Transverse colon (tissue), 4 donors: Measurements from ENCODE around the gene KMT2E. TPM values are rescaled to one million over a fixed set of nuclear protein-coding genes. Genes with fewer than 3 reads are reported as not detected.
"Not testable (repeated sequence)": the region's sequence is repeated elsewhere in the genome, so short reads cannot be mapped to it uniquely, and the experiment has no call there.

Experiments
- DNase-seq: peaks from one replicate; pipeline ENCODE4 v3.0.0-alpha.2; 2019
- H3K27ac ChIP-seq, 4 donors: fragments of 200-600 bp; sonication (generic); 2 replicates each; pipeline ENCODE4 v1.5.1; 2016 to 2018; ENCODE audit warnings: inconsistent platforms in 4 of 4
- H3K27me3 ChIP-seq: fragments of 200-600 bp; sonication (generic); 2 replicates; pipeline ENCODE4 v1.5.1; 2017; ENCODE audit warnings: inconsistent platforms
- H3K36me3 ChIP-seq, 4 donors: fragments of 200-600 bp; sonication (generic); 2 replicates each; pipeline ENCODE4 v1.5.1; 2017 to 2019; ENCODE audit warnings: inconsistent platforms in 4 of 4
- H3K4me1 ChIP-seq, 4 donors: fragments of 200-600 bp; sonication (generic); 2 replicates each; pipeline ENCODE4 v1.5.1; 2017 to 2020; ENCODE audit warnings: inconsistent platforms in 4 of 4
- H3K4me3 ChIP-seq, 4 donors: fragments of 200-600 bp; sonication (generic); 1 replicate in 1 of 4; 2 replicates in 3 of 4; pipeline versions ENCODE4 v1.5.1 to v1.6.1; 2017 to 2019; ENCODE audit warnings: inconsistent platforms in 4 of 4
- H3K9me3 ChIP-seq, 2 donors: fragments of 200-600 bp; sonication (generic); 2 replicates each; pipeline ENCODE4 v1.5.1; 2017 to 2019; ENCODE audit warnings: inconsistent platforms in 2 of 2
- CTCF ChIP-seq, 5 experiments: fragments of 200-600 bp in 3 of 5; fragments of 450-650 bp in 2 of 5; sonication (generic) in 3 of 5; IDR thresholded peaks; 1 replicate in 2 of 5; 2 replicates in 3 of 5; pipeline ENCODE4 v1.5.1; 2016 to 2017; ENCODE audit warnings: antibody characterized with exemption in 5 of 5, inconsistent platforms in 3 of 5, mild to moderate bottlenecking in 2 of 5, moderate library complexity in 1 of 5
- EP300 ChIP-seq: sonication (generic); formaldehyde crosslinking; IDR thresholded peaks from one replicate; pipeline ENCODE4 v1.6.1; 2017; ENCODE audit warnings: antibody characterized with exemption, low read depth
- POLR2A ChIP-seq: fragments of 450-650 bp; IDR thresholded peaks from one replicate; pipeline ENCODE4 v1.6.1; 2016; ENCODE audit warnings: antibody characterized with exemption, mild to moderate bottlenecking, moderate library complexity
- POLR2AphosphoS5 ChIP-seq, 3 donors: sonication (generic); formaldehyde crosslinking; IDR thresholded peaks; one replicate each; pipeline ENCODE4 v1.6.1; 2016; ENCODE audit warnings: antibody characterized with exemption in 3 of 3
- WGBS, 2 donors: methylation state at CpG; one replicate each; pipeline ENCODE4 v1.1.5; 2018; ENCODE audit warnings: low coverage in 1 of 2; 5-methylcytosine and 5-hydroxymethylcytosine counted together
- in situ Hi-C, 4 donors: fragments of 200-750 bp; cut with MboI; loops; one replicate each; pipeline versions ENCODE4 v1.15.0 to v1.15.1; 2017; ENCODE audit warnings: low sequenced_read_pairs in 3 of 4, low pct_ligation_motif_present in 1 of 4, low pct_unique_long_range_greater_than_20kb in 1 of 4
- intact Hi-C: fragments of 100-400 bp; cut with DNase I; formaldehyde crosslinking; loops from one replicate; pipeline ENCODE4 v1.15.1; 2023; ENCODE audit warnings: low total_unique reads
- total RNA-seq, 4 donors: library from RNA; depleted of rRNA; stranded (reverse); fragments of >200 nt; gene quantifications; one replicate each; pipeline ENCODE4 v1.1.0, GENCODE V29; 2016

The KMT2E gene
- total RNA-seq, 4 donors from 2014 or later: 86.8 to 362 (median 178) TPM

GRCh38 chr7:105001652-105002184 is 12.3 kb upstream of the KMT2E start:
- TF ChIP-seq POLR2AphosphoS5 (IDR thresholded peaks at IDR 0.05) (no peak), CTCF (IDR thresholded peaks at IDR 0.05) (no peak), EP300 (no peak), POLR2A (no peak)
- Histone ChIP-seq H3K27me3 (no peaks in the 10 kb centered on the region), H3K9me3 (no peaks in the 10 kb centered on the region), H3K4me3 (no peak overlapping the region), H3K36me3 (peaks cover 0 to 3% (median 0%) of the 10 kb centered on the region in 4 donors), H3K27ac (peak overlapping the region in 2 of 4 donors; percentile 8 to 98), H3K4me1 (peaks cover 65 to 99% (median 74%) of the 10 kb centered on the region in 4 donors)
- no peak for DNase-seq
- in situ Hi-C loops: no loop called here
- 86 to 87% methylated on average over 5 of the region's 5 CpGs for WGBS, 2 donors
- intact Hi-C loops: no loop called here

- WGBS, 2 donors: 25 to 50% methylated on average over 1 to 5 of the region's 5 CpGs
- H3K4me3 ChIP-seq: peak overlapping the region in 1 of 4 donors; percentile 27
- H3K27ac ChIP-seq: peak overlapping the region; percentile 98 to 100 (median 99)
- DNase-seq: peak; percentile 54
- peaks cover 74 to 99% (median 87%) of the 10 kb centered on the region in 4 donors for H3K4me1 ChIP-seq
- in situ Hi-C loops: no loop called here
- intact Hi-C loops: no loop called here
- H3K9me3 ChIP-seq: no peaks in the 10 kb centered on the region
- H3K36me3 ChIP-seq: peaks cover 0 to 3% (median 0%) of the 10 kb centered on the region in 4 donors
- peak in 1 of 3 donors; percentile 24 for TF ChIP-seq POLR2AphosphoS5 (IDR thresholded peaks at IDR 0.05)
- no peak for TF ChIP-seq CTCF (IDR thresholded peaks at IDR 0.05)
- no peaks in the 10 kb centered on the region for H3K27me3 ChIP-seq
Measured at GRCh38 chr7:105003275-105003674, 10.7 kb upstream of the KMT2E start.

GRCh38 chr7:105003872-105004510 is 10.0 kb upstream of the KMT2E start:
- intact Hi-C loops: no loop called here
- Histone ChIP-seq H3K4me1 (peaks cover 68 to 99% (median 87%) of the 10 kb centered on the region in 4 donors), H3K27me3 (no peaks in the 10 kb centered on the region), H3K9me3 (no peaks in the 10 kb centered on the region), H3K27ac (peak overlapping the region; percentile 98 to 100 (median 99)), H3K36me3 (peaks cover 0 to 3% (median 0%) of the 10 kb centered on the region in 4 donors), H3K4me3 (peak overlapping the region in 1 of 4 donors; percentile 27)
- in situ Hi-C loops: no loop called here
- no peak for DNase-seq
- no peak for TF ChIP-seq CTCF (IDR thresholded peaks at IDR 0.05)
- TF ChIP-seq EP300: no peak
- no peak for TF ChIP-seq POLR2AphosphoS5 (IDR thresholded peaks at IDR 0.05)
- TF ChIP-seq POLR2A: no peak
- WGBS, 2 donors: 48 to 64% methylated on average over 1 of the region's 1 CpG

- intact Hi-C loops, H3K36me3 ChIP-seq, H3K4me3 ChIP-seq, H3K9me3 ChIP-seq, in situ Hi-C loops, DNase-seq, H3K27me3 ChIP-seq: not testable (repeated sequence)
- Histone ChIP-seq H3K4me1 (peaks cover 60 to 99% (median 84%) of the 10 kb centered on the region in 4 donors), H3K27ac (peak overlapping the region; percentile 98 to 100 (median 99))
- 76 to 77% methylated on average over 3 to 8 of the region's 8 CpGs for WGBS, 2 donors
Measured at GRCh38 chr7:105005006-105005405, 9.0 kb upstream of the KMT2E start.
